Urinary bladder (tissue), 4 donors: ENCODE results near the gene NKD1. TPM values are rescaled to one million over a fixed set of nuclear protein-coding genes. Genes with fewer than 3 reads are reported as not detected.

Experiments
- DNase-seq: peaks from one replicate; pipeline ENCODE4 v3.0.0-alpha.2; 2015; ENCODE audit errors: extremely low spot score
- H3K27ac ChIP-seq: one replicate; pipeline ENCODE4 v1.5.1; 2013; ENCODE audit warnings: low read depth, mild to moderate bottlenecking, moderate library complexity
- H3K36me3 ChIP-seq: one replicate; pipeline ENCODE4 v1.6.1; 2013; ENCODE audit warnings: mild to moderate bottlenecking, moderate library complexity; ENCODE audit not compliant: insufficient read depth
- H3K4me1 ChIP-seq: one replicate; pipeline ENCODE4 v1.6.1; 2013; ENCODE audit warnings: mild to moderate bottlenecking, moderate library complexity; ENCODE audit not compliant: insufficient read depth
- H3K4me3 ChIP-seq: one replicate; pipeline ENCODE4 v1.5.1; 2013; ENCODE audit warnings: low read depth, low read length
- WGBS: extraction: QIAGEN DNeasy Blood & Tissue Kit; methylation state at CpG from one replicate; pipeline ENCODE4 v1.1.7; 2013; 5-methylcytosine and 5-hydroxymethylcytosine counted together
- polyA plus RNA-seq: library from polyadenylated mRNA; stranded (reverse); fragments of 200-250 nt; gene quantifications from one replicate; pipeline ENCODE4 v1.2.3, GENCODE V29; 2013
- total RNA-seq: library from RNA; depleted of rRNA; stranded (reverse); fragments of >200 nt; gene quantifications from one replicate; pipeline ENCODE4 v1.2.3, GENCODE V29; 2014
- donor health status: healthy with polysubstance abuse.
- donor health status: healthy.

The NKD1 gene
- total and polyA plus RNA-seq, 2 donors, result 5.9 to 6.2 TPM

DNA sequence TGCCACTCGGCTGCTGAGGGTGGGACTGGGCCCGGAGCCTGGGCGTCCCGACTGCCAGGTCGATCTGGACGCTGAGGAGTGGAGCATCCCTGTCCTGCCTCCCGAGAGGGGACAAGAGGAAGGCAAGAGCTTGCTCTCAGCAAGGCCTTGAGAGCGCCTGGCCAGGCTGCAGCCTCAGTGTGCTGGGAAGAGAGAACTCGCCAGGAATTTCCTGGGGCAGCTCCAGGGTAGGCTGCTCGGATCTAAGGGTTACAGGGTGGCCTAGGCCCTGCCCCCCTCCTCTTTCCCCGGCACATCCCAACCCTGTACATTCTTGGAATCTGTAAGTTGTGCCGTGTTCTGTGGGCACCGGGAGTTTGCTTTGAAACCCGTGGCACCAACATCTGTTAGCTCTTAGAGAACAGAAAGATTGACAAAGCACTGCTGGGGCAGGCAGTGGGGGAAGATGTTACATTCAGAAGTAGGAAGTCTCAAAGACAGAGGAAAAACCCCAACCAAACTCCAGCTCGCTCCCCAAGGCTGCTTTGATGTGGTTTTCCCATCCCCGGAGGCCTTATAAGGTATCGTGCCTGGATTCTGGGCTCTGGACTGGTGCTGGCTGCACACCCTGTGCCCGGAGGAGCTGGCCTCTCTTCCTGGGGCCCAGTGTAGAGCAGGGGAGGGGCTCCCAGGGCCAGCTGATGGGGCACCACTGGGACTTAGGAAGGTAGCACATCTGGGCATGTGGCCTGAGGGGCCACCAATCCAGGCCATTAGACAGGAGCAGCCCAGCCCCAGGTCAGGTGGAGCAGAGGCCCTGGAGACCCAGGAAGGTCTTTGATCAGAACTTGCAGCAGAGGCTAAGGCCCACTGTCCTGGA lies 55.2 kb downstream of the NKD1 start:
- H3K4me3 ChIP-seq, result no peak overlapping the region
- H3K4me1 ChIP-seq, result no peaks in the 10 kb centered on the region
- 21% methylated on average over 18 of the region's 18 CpGs for WGBS

DNA sequence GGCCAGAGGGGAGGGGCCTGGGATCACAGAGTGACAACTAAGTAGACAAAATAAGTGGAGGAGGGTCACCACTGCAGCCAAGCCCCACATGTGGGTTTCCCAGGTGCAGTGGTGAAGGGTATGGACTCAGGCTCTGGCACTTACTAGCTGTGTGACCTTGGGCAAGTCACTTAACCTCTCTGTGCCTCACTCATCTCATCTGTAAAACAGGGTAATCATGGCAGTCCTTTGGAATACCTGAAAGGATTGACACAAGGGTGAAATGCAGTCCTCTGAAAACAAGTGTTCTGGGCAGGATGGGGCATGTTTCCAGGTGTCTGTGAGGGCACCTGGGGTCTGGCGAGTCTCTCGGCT lies 55.8 kb downstream of the NKD1 start:
- Histone ChIP-seq H3K36me3 (no peaks in the 10 kb centered on the region), H3K27ac (peak overlapping the region; percentile 61), H3K4me3 (no peak overlapping the region), H3K4me1 (no peaks in the 10 kb centered on the region)
- 71% methylated on average over 2 of the region's 2 CpGs for WGBS
- DNase-seq, result no peak

More for the DNA sequence above, 55.2 kb downstream of the NKD1 start:
- DNase-seq, result no peak
- no peaks in the 10 kb centered on the region for H3K36me3 ChIP-seq
- peak overlapping the region; percentile 61 for H3K27ac ChIP-seq

DNA sequence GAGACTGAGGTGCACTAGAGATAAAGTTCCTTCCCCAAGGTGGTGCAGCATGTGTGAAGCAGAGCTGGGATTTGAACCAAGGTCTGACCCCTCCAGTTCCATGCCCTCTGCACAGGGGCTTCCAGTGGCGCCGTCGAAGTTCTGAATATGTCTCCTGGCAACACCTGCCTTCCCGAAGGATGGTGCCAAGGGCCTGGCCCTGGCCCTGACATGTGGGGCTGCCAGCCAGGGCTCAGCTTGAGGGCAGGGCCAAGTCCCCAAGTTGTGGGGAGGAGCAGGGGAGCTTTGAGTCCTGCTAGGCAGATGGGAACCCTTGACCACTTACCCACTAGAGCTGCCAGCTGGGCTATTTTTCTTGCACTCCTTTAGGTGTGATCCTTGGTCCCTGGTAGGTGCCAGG lies 56.4 kb downstream of the NKD1 start:
- 82% methylated on average over 4 of the region's 4 CpGs for WGBS
- Histone ChIP-seq H3K27ac (no peak overlapping the region), H3K4me3 (no peak overlapping the region), H3K36me3 (no peaks in the 10 kb centered on the region), H3K4me1 (no peaks in the 10 kb centered on the region)
- DNase-seq, result no peak

DNA sequence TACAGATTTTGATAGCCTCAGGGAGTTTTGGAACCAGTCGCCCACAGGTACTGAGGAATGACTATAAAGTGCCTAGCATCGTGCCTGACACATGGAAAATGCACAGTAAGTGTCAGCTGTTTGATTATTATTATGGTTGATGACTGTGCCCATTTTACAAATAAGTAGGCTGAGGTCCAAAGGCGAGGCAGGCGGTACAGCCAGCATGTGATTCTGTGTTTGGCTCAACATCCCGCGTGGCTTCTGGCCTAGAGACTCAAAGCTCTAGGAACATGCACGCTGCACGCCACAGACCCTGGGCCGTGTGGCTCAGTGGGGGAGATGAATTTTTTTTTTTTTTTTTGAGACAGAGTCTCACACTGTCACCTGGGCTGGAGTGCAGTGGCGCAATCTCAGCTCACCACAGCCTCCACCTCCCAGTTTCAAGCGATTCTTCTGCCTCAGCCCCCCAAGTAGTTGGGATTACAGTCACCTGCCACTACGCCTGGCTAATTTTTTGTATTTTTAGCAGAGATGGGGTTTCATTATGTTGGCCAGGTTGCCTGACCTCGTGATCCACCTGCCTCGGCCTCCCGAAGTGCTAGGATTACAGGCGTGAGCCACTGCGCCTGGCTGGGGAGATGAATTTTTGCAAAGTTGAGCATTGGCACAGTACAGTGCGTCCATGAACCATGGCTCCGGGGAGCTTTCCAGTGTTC lies 57.7 kb downstream of the NKD1 start:
- DNase-seq, result no peak
- no peaks in the 10 kb centered on the region for H3K4me1 ChIP-seq
- no peak overlapping the region for H3K27ac ChIP-seq

DNA sequence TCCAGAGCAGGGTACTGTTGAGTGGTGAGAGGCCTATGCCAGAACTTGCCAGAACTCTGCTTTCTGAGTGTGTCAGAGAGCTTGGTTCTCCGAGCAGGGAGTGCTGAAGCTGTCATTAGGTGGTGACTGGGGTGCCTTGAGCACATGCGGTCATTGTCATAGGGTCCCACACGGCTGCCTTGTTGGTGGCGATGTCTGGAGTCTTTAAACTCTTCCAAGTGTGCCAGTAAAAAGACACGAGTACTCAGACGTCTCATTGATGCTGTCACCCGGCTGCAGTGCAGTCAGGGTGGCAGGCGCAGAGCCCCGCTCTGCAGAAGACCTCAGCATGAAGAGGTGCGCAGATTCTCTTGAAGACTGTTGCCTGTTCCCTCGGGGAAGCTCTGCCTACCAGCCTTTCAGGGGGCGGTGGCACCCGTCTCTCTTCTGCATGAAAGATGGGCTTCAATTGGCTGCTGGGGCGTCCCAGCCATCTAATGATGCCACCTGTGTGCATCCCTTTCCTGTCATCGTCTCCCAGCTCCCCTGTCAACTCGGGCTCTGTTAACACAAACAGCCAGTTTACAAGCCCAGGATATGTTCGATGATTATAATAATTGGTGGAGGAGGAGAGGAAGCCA lies 58.3 kb downstream of the NKD1 start:
- WGBS, result 85% methylated on average over 17 of the region's 17 CpGs
- DNase-seq, result no peak
- Histone ChIP-seq H3K36me3 (no peaks in the 10 kb centered on the region), H3K27ac (peak overlapping the region; percentile 35), H3K4me3 (no peak overlapping the region), H3K4me1 (no peaks in the 10 kb centered on the region)

More for the DNA sequence above, 57.7 kb downstream of the NKD1 start:
- no peak overlapping the region for H3K4me3 ChIP-seq
- WGBS, result 86% methylated on average over 19 of the region's 19 CpGs
- H3K36me3 ChIP-seq, result no peaks in the 10 kb centered on the region

- Histone ChIP-seq H3K4me3 (no peak overlapping the region), H3K36me3 (no peaks in the 10 kb centered on the region), H3K27ac (no peak overlapping the region), H3K4me1 (no peaks in the 10 kb centered on the region)
- no peak for DNase-seq
- 66% methylated on average over 3 of the region's 3 CpGs for WGBS
Observed at GRCh38 chr16:50607051-50607431, 58.8 kb downstream of the NKD1 start.

DNA sequence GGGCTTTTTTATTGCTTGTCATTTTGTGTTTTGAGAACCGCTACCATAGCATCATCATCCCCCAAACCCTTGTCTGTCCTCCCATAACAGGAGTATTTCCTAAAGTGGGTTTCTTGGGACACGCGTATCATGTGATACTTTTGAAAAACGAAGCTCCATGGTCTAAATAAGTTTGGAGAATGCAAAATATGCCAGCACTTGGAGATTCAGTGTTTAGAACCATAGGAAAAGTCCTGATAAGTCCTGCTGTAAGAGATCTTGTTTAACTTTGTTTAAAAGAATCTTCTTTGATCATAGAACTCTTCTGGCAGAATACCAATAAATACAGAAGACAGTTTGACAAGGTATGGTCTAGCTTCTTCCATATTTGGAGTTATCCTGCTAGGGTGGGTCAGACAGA lies 59.3 kb downstream of the NKD1 start:
- no peaks in the 10 kb centered on the region for H3K36me3 ChIP-seq
- no peaks in the 10 kb centered on the region for H3K4me1 ChIP-seq
- no peak overlapping the region for H3K4me3 ChIP-seq
- H3K27ac ChIP-seq, result no peak overlapping the region
- DNase-seq, result no peak
- WGBS, result 70% methylated on average over 4 of the region's 4 CpGs

GRCh38 chr16:50607970-50608557 lies 59.9 kb downstream of the NKD1 start:
- 94% methylated on average over 14 of the region's 14 CpGs for WGBS
- H3K4me1 ChIP-seq, result no peaks in the 10 kb centered on the region

GRCh38 chr16:50609049-50609448 lies 60.9 kb downstream of the NKD1 start:
- Histone ChIP-seq H3K36me3 (no peaks in the 10 kb centered on the region), H3K4me3 (no peak overlapping the region), H3K4me1 (no peaks in the 10 kb centered on the region), H3K27ac (no peak overlapping the region)
- no peak for DNase-seq
- WGBS, result 88% methylated on average over 7 of the region's 7 CpGs

More at GRCh38 chr16:50607970-50608557, 59.9 kb downstream of the NKD1 start:
- Histone ChIP-seq H3K36me3 (no peaks in the 10 kb centered on the region), H3K27ac (no peak overlapping the region), H3K4me3 (no peak overlapping the region)
- DNase-seq, result no peak

DNA sequence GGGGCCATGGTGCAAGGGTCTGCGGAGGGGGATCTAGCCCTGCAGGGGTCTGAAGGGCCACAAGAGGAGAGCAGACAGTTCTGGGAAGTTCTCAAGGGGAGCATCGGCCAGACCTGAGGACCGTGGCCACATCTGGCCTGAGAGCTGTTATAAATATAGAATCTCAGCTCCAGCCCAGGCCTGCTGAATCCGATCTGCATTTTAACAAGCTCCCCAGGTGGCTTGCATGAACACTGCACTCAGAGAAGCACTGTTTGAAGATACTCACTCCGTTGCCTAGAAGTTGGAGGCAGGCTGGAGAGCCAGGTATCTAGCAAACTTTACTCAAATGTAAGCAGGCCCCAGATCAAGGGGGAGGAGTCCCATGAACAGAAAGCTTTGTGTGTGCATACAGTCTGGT lies 61.3 kb downstream of the NKD1 start:
- Histone ChIP-seq H3K4me3 (no peak overlapping the region), H3K27ac (no peak overlapping the region), H3K4me1 (no peaks in the 10 kb centered on the region), H3K36me3 (no peaks in the 10 kb centered on the region)
- WGBS, result 43% methylated on average over 5 of the region's 5 CpGs
- no peak for DNase-seq

DNA sequence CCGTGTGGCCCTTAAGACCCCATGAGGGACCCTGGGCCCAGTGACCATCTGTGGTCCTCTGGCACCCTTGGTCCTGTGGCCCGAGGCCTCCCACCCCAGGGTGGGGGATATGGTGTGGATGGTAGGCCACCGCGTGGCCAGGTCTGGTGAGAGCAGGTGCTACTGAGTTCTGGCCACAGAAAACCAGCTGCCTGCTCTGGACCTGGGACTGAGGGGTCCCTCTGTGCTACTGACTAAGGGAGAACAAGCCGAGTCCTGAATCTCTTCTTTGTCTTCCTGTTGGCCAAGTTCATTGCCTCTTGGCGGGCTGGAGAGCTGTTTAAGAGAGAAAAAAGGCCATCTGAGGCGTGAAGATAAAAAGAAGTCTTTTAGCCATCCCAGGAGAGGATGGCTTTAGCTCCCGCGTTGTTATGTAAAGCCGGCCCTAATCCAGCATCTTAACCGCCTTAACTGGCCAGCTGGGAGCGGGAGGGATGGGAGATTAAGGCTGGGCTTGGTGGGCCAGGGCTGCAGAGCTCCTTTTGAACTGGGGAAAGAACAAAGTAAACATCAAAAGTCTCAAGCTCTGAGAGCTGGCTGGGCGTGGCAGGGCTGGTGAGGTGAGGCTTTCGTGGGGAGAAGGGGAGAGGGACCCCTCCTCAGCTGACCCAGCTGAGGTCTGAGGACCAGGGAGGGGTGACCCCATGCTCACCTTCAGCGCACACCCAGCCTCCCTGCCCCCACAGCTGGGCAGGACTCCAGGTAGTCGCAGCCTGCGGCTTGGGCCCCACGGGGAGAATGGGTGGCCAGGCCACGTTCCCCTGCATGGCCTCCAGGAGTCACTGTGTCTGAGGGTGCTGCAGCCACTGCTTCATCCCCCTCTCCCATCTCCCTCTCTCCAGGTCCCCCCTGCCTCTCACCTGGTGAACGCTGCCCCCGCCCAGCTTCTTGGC lies 62.4 kb downstream of the NKD1 start:
- H3K4me3 ChIP-seq, result no peak overlapping the region
- H3K36me3 ChIP-seq, result no peaks in the 10 kb centered on the region
- peak overlapping the region; percentile 75 for H3K27ac ChIP-seq
- WGBS, result 37% methylated on average over 21 of the region's 21 CpGs
- no peak for DNase-seq
- H3K4me1 ChIP-seq, result no peaks in the 10 kb centered on the region

DNA sequence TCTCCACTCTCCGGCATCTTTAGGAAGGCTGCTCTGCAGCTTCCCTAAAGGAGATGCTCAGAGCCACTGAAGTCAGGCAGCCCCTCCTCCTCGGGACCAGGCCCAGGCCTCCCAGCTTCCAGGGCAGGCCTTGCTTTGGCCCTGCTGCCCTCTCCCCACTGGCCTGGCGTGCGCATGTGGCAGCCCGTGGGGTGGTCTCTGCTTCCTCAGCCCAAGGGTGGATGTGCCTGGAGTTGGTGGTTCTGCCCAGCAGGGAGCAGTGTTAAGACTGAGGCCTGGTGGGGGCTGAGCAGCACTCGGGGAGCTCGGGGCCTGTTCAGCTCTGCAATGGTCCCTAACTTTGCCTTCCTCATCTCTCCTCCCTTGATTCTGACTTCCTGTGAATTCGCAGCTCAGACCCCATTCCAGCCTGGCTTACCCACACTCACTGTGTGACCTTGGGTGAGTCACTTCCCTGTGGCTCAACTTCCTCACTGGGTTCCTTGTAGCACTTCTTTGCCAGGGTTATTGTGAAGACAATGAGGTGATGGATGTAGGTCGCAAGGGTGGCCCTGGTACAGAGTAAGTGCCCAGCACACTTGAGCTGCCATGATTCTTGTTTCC lies 63.2 kb downstream of the NKD1 start:
- Histone ChIP-seq H3K4me1 (no peaks in the 10 kb centered on the region), H3K36me3 (no peaks in the 10 kb centered on the region), H3K4me3 (no peak overlapping the region), H3K27ac (no peak overlapping the region)
- no peak for DNase-seq
- 83% methylated on average over 9 of the region's 9 CpGs for WGBS
